HCT116 (cell line): ENCODE results near the gene GNG13. TPM values are rescaled to one million over a fixed set of nuclear protein-coding genes. Genes with fewer than 3 reads are reported as not detected.

ENCODE experiments used
- ATAC-seq: fragments of 200-7000 bp; cut with Tn5 transposase; 2 replicates; pipeline ENCODE4 v1.9.1; 2020; ENCODE audit warnings: mild to moderate bottlenecking, moderate library complexity
- BruUV-seq: library from RNA; stranded (reverse); fragments of 400-500 nt; replicated peaks from 2 replicates; lab custom pipeline; 2021; lab: Mats Ljungman, UMichigan
- CTCF ChIA-PET: fragments of 300-600 bp; sonication (Branson Sonifier 250); formaldehyde crosslinking; loops from one replicate; lab custom pipeline; 2021; ENCODE audit warnings: antibody characterized with exemption; lab: Charles Lee
- POLR2A ChIA-PET: fragments of 300-600, 350-600 bp; sonication (Branson Sonifier 250); formaldehyde crosslinking; loops from one replicate; lab custom pipeline; 2021; ENCODE audit warnings: antibody characterized with exemption; lab: Charles Lee
- RAD21 ChIA-PET, 2 experiments: fragments of 300-600 bp; sonication (Branson Sonifier 250); formaldehyde crosslinking; loops; one replicate each; lab custom pipeline; 2023; ENCODE audit warnings: low total read pairs in 2 of 2; ENCODE audit not compliant: uncharacterized antibody in 2 of 2, unreplicated experiment in 2 of 2, low non-redundant PET in 1 of 2; lab: Charles Lee
- DNase-seq: peaks from one replicate; pipeline ENCODE4 v3.0.0-alpha.2; 2010; ENCODE audit warnings: low read depth, low spot score
- H2AFZ ChIP-seq: fragments of 200-600 bp; shearing (Covaris generic), sonication (generic); 2 replicates; pipeline ENCODE4 v1.6.1; 2017; ENCODE audit warnings: low read depth, mixed run types, mixed read lengths, antibody characterized with exemption, low read length; ENCODE audit not compliant: poor library complexity, severe bottlenecking
- H3K27ac ChIP-seq: 2 replicates; pipeline ENCODE4 v1.5.1; 2012; ENCODE audit warnings: low read depth, low read length
- H3K27me3 ChIP-seq: fragments of 200-600 bp; sonication (generic); 2 replicates; pipeline ENCODE4 v1.6.1; 2016; ENCODE audit warnings: mixed run types, low read length, mixed read lengths; ENCODE audit not compliant: insufficient read depth
- H3K36me3 ChIP-seq, 2 experiments: fragments of 200-500 bp in 1 of 2; fragments of 200-600 bp in 1 of 2; sonication (Bioruptor generic) in 1 of 2; sonication (generic) in 1 of 2; 2 replicates each; pipeline versions ENCODE4 v1.5.1 to v1.6.1; 2014 to 2016; ENCODE audit warnings: low read length in 2 of 2, inconsistent platforms in 1 of 2, mixed read lengths in 1 of 2, mixed run types in 1 of 2; ENCODE audit not compliant: insufficient read depth in 2 of 2, control insufficient read depth in 1 of 2
- H3K4me1 ChIP-seq, 2 experiments: fragments of 200-600 bp in 1 of 2; sonication (generic) in 1 of 2; 2 replicates each; pipeline versions ENCODE4 v1.5.1 to v1.6.1; 2012 to 2017; ENCODE audit warnings: low read length in 2 of 2, inconsistent platforms in 1 of 2, mild to moderate bottlenecking in 1 of 2, mixed read lengths in 1 of 2, mixed run types in 1 of 2, moderate library complexity in 1 of 2; ENCODE audit not compliant: insufficient read depth in 2 of 2, control insufficient read depth in 1 of 2
- H3K4me2 ChIP-seq: fragments of 200-600 bp; sonication (generic); 2 replicates; pipeline ENCODE4 v1.6.1; 2017; ENCODE audit warnings: mixed run types, low read length, mixed read lengths
- H3K4me3 ChIP-seq, 2 experiments: fragments of 200-600 bp in 1 of 2; sonication (generic) in 1 of 2; replicated peaks in 1 of 2; 2 replicates each; pipeline ENCODE4 v1.5.1; 2011 to 2016; ENCODE audit warnings: low read length in 2 of 2, control low read depth in 1 of 2, low read depth in 1 of 2, mild to moderate bottlenecking in 1 of 2, mixed read lengths in 1 of 2, mixed run types in 1 of 2
- H3K79me2 ChIP-seq: fragments of 200-600 bp; sonication (generic); 2 replicates; pipeline ENCODE4 v1.6.1; 2017; ENCODE audit warnings: mild to moderate bottlenecking, mixed run types, low read length, moderate library complexity, mixed read lengths; ENCODE audit not compliant: insufficient read depth
- H3K9ac ChIP-seq: fragments of 200-600 bp; sonication (generic); 2 replicates; pipeline ENCODE4 v1.6.1; 2016; ENCODE audit warnings: low read length, mixed read lengths
- H3K9me2 ChIP-seq: fragments of 200-600 bp; sonication (generic), shearing (Covaris generic); 2 replicates; pipeline ENCODE4 v1.6.1; 2017; ENCODE audit warnings: mixed run types, mild to moderate bottlenecking, moderate library complexity; ENCODE audit not compliant: insufficient read depth
- H3K9me3 ChIP-seq, 2 experiments: fragments of 200-500 bp in 1 of 2; fragments of 200-600 bp in 1 of 2; sonication (Bioruptor generic) in 1 of 2; sonication (generic) in 1 of 2; 2 replicates each; pipeline ENCODE4 v1.6.1; 2014 to 2017; ENCODE audit warnings: low read length in 2 of 2, mixed read lengths in 2 of 2, inconsistent platforms in 1 of 2, low read depth in 1 of 2, mild to moderate bottlenecking in 1 of 2, mixed run types in 1 of 2, moderate library complexity in 1 of 2; ENCODE audit not compliant: control insufficient read depth in 1 of 2, insufficient read depth in 1 of 2
- H4K20me1 ChIP-seq: fragments of 200-600 bp; sonication (generic), shearing (Covaris generic); 2 replicates; pipeline ENCODE4 v1.6.1; 2017; ENCODE audit warnings: mixed run types, mild to moderate bottlenecking, moderate library complexity; ENCODE audit not compliant: insufficient read depth
- ATF3 ChIP-seq: IDR thresholded peaks from 2 replicates; pipeline ENCODE4 v1.6.1; 2012
- CEBPB ChIP-seq: IDR thresholded peaks from 2 replicates; pipeline ENCODE4 v1.6.1; 2012; ENCODE audit warnings: low read depth
- ELF1 ChIP-seq: IDR thresholded peaks from 2 replicates; pipeline ENCODE4 v1.6.1; 2012; ENCODE audit warnings: low read depth, borderline replicate concordance
- EZH2 ChIP-seq: fragments of 200-600 bp; sonication (generic); IDR thresholded peaks from 2 replicates; pipeline ENCODE4 v1.6.1; 2017; ENCODE audit warnings: antibody characterized with exemption, mixed run types
- MAX ChIP-seq: IDR thresholded peaks from 2 replicates; pipeline ENCODE4 v1.6.1; 2012
- POLR2A ChIP-seq: IDR thresholded peaks from 2 replicates; pipeline ENCODE4 v1.7.0; 2011; ENCODE audit warnings: borderline replicate concordance; ENCODE audit not compliant: insufficient read depth, insufficient read length; ENCODE audit errors: extremely low read depth
- RAD21 ChIP-seq: IDR thresholded peaks from 2 replicates; pipeline ENCODE4 v1.6.1; 2012; ENCODE audit warnings: low read depth, mild to moderate bottlenecking
- SP1 ChIP-seq: IDR thresholded peaks from 2 replicates; pipeline ENCODE4 v1.6.1; 2012; ENCODE audit warnings: low read depth
- SRF ChIP-seq: IDR thresholded peaks from 2 replicates; pipeline ENCODE4 v1.6.1; 2012; ENCODE audit warnings: low read depth
- ZNF274 ChIP-seq: fragments of 200-500 bp; sonication (Bioruptor generic); IDR thresholded peaks from 2 replicates; pipeline ENCODE4 v1.6.1; 2014; ENCODE audit warnings: mild to moderate bottlenecking, low read depth, low read length, inconsistent platforms
- intact Hi-C: fragments of 100-400 bp; cut with micrococcal nuclease; formaldehyde crosslinking; loops from 2 replicates; pipeline ENCODE4 v1.10.0; 2022
- total RNA-seq: library from RNA; stranded (reverse); gene quantifications from one replicate; pipeline ENCODE4 v1.2.1, GENCODE V29; 2021; ENCODE audit not compliant: unreplicated experiment
- TF ChIP-seq, protein P1 (sequence below), 3 experiments: fragments of 200-600 bp in 1 of 3; sonication (generic) in 1 of 3; IDR thresholded peaks in 2 of 3; conservative IDR thresholded peaks in 1 of 3; 2 replicates each; pipeline ENCODE4 v1.5.1; 2012 to 2017; ENCODE audit warnings: low read depth in 2 of 3, low read length in 2 of 3, antibody characterized with exemption in 1 of 3, borderline replicate concordance in 1 of 3, control low read depth in 1 of 3, mild to moderate bottlenecking in 1 of 3, mixed read lengths in 1 of 3, mixed run types in 1 of 3, moderate library complexity in 1 of 3; ENCODE audit not compliant: insufficient read depth in 1 of 3

GNG13 gene
- total RNA-seq, 1 experiment from 2014 or later: not detected

DNA sequence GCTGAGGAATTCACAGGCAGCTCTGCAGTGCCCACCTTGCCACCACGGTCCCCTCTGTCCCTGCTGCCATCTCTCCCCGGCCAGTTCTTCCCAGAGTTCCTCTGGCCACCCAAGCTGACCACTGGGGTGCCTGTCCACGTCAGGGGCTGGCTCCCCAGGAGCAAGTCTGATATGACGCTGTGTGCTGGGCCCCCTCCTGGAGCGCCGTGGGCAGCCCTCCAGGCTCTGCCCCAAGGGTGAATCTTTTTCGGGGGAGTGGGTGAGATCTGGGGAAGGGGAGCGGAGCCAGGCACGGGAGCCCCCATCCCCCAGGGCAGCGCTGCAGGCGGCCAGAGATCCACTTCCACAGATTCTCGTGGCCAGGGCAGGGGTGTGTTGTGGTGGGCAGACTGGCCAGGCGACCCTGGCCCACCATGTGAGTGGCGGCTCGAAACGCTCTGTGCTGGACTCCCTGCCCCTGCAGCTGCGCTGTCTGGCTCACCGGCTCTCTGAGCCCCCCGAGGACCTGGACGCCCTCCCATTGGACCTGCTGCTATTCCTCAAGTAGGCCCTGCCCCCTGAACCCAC lies 36.3 kb downstream of the GNG13 start:
- Histone ChIP-seq H3K9me3 (no peaks in the 10 kb centered on the region), H3K4me2 (no peak overlapping the region), H3K4me1 (peaks cover 29 to 43% of the 10 kb centered on the region in 2 experiments), H3K36me3 (peaks cover 7 to 11% of the 10 kb centered on the region in 2 experiments; a peak in 3 of 4 replicates), H2AFZ (no peak overlapping the region), H3K27me3 (no peaks in the 10 kb centered on the region), H3K27ac (peak overlapping the region; percentile 26; the same call in 1 of the 2 replicates), H3K79me2 (peaks cover 26% of the 10 kb centered on the region), H3K9me2 (no peaks in the 10 kb centered on the region), H3K9ac (no peak overlapping the region), H3K4me3 (no peak overlapping the region), H4K20me1 (no peaks in the 10 kb centered on the region)
- DNase-seq (no peak), ATAC-seq (no peak)
- BruUV-seq: no TSS peak
- CTCF ChIA-PET: no interaction called here
- POLR2A ChIA-PET: no interaction called here
- intact Hi-C loops: no loop called here
- TF ChIP-seq SRF (no peak), ATF3 (no peak), ELF1 (no peak), MAX (no peak), ZNF274 (no peak), EZH2 (no peak), SP1 (no peak), CEBPB (no peak), POLR2A (no peak), RAD21 (no peak)
- TF ChIP-seq, protein P1, sequence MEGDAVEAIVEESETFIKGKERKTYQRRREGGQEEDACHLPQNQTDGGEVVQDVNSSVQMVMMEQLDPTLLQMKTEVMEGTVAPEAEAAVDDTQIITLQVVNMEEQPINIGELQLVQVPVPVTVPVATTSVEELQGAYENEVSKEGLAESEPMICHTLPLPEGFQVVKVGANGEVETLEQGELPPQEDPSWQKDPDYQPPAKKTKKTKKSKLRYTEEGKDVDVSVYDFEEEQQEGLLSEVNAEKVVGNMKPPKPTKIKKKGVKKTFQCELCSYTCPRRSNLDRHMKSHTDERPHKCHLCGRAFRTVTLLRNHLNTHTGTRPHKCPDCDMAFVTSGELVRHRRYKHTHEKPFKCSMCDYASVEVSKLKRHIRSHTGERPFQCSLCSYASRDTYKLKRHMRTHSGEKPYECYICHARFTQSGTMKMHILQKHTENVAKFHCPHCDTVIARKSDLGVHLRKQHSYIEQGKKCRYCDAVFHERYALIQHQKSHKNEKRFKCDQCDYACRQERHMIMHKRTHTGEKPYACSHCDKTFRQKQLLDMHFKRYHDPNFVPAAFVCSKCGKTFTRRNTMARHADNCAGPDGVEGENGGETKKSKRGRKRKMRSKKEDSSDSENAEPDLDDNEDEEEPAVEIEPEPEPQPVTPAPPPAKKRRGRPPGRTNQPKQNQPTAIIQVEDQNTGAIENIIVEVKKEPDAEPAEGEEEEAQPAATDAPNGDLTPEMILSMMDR (IDR thresholded peaks at IDR 0.05 in 2 of 3, conservative IDR thresholded peaks at IDR 0.05 in 1 of 3; ENCODE audit: borderline replicate concordance in 1 of 3, insufficient read depth in 1 of 3, low read depth in 2 of 3, low read length in 2 of 3): no peak
- RAD21 ChIA-PET: no interaction called here
